Epithelial cell of proximal tubule (primary cell): ENCODE measurements around the gene AGPAT2. TPM values are rescaled to one million over a fixed set of nuclear protein-coding genes. Genes with fewer than 3 reads are reported as not detected.

Experiments used
- DNase-seq: peaks from one replicate; pipeline ENCODE4 v3.0.0-alpha.2; 2011; ENCODE audit warnings: low read depth
- H3K4me3 ChIP-seq: 2 replicates; pipeline ENCODE4 v1.5.1; 2011; ENCODE audit warnings: low read depth, mild to moderate bottlenecking, low read length
- total RNA-seq: library from RNA; depleted of rRNA; stranded (reverse); fragments of >200 nt; gene quantifications from 2 replicates; pipeline ENCODE4 v1.2.3, GENCODE V29; 2015
- TF ChIP-seq, protein P1 (sequence below): conservative IDR thresholded peaks from 2 replicates; pipeline ENCODE4 v1.5.1; 2012; ENCODE audit warnings: low read depth, mild to moderate bottlenecking, low read length

Gene AGPAT2
- total RNA-seq, 1 donor from 2014 or later: 40.5 TPM

DNA sequence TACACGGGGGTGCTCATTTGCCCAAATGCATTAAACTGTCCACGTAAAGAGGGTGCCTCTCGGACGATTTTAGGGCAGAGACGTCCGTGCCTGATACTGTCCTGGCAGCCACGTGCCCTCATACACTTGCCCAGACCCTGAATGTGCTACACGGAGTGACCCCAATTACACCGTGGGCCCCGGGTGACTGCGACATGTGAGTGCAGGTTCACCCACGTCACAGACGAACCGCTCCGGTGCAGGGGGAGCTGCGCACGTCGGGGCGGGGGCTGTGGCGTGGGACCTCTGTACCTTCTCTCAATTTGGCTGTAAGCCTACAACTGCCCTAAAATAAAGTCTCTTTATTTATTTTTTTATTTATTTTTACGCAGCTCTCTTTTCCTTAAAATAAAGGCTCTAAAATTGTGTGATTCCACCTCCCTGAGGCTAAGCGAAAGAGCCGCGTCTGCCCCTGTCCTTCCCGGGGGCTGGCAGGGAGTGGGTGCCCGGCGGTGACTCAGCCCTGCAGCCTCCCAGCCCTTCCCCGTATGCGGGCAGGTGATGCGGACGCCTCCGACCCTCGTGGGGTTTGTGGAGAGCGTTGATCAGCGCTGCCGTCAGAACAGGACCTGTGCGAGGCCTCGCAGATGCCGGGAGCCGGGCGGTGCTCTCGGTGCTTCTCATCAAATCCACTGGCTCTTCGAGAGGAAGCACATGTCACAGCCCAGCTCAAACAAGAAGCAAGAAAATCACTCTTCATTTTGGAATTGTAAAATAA lies 33.8 kb downstream of the AGPAT2 start:
- no peak for DNase-seq
- TF ChIP-seq, protein P1, sequence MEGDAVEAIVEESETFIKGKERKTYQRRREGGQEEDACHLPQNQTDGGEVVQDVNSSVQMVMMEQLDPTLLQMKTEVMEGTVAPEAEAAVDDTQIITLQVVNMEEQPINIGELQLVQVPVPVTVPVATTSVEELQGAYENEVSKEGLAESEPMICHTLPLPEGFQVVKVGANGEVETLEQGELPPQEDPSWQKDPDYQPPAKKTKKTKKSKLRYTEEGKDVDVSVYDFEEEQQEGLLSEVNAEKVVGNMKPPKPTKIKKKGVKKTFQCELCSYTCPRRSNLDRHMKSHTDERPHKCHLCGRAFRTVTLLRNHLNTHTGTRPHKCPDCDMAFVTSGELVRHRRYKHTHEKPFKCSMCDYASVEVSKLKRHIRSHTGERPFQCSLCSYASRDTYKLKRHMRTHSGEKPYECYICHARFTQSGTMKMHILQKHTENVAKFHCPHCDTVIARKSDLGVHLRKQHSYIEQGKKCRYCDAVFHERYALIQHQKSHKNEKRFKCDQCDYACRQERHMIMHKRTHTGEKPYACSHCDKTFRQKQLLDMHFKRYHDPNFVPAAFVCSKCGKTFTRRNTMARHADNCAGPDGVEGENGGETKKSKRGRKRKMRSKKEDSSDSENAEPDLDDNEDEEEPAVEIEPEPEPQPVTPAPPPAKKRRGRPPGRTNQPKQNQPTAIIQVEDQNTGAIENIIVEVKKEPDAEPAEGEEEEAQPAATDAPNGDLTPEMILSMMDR: no peak
- no peak overlapping the region for H3K4me3 ChIP-seq

DNA sequence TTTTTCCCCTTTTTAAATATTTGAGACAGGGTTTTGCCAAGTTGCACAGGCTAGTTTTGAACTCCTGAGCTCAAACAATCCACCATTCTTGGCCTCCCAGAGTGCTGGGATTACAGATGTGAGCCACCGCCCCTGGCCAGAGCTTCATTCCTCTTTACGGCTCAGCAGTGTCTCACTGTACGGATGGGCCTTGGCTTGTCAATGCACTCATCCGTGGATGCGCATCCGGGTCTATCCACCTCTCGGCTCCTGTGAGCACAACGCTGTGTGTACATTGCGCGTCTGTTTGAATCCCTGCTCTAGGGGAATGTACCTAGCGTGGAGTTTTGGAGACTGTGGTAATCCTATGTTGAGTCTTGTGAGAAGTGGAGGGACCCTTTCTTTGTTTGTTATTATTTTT lies 35.4 kb downstream of the AGPAT2 start:
- TF ChIP-seq, protein P1: no peak

DNA sequence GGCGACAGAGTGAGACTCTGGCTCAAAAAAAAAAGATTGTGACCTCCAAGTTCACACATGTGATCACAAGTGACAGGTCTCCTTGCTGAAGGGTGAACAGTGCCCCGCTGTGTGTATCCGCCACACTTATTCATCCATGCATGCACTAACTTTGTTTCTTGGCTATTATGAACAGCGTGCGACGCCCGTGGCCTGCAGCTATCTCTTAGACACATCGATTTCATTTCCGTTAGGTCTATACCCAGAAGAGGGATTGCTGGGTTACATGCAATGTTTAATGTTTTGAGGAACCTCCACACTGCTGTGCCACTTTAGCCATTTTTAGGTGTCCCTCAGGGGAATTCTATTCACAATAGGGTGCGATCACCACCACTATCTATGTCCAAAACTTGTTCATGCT lies 36.6 kb downstream of the AGPAT2 start:
- DNase-seq: no peak
- no peak overlapping the region for H3K4me3 ChIP-seq
- TF ChIP-seq, protein P1: no peak

More for the DNA sequence above, 35.4 kb downstream of the AGPAT2 start:
- no peak overlapping the region for H3K4me3 ChIP-seq
- DNase-seq: no peak

DNA sequence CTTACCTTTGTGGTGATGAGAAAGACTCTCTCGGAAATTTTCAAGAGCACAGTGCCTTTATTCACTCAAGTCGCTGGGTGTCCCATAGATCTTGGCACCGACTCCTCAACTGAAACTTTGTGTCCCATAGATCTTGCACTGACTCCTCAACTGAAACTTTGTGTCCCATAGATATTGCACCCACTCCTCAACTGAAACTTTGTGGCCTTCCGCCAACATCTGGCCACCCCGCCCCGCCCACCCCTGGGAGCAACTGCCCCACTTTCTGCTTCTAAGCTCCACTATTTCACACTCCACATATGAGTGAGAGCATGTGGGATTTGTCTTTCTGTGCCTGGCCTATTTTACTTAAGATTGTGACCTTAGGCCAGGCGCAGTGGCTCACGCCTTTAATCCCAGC lies 37.2 kb downstream of the AGPAT2 start:
- TF ChIP-seq, protein P1: no peak
- H3K4me3 ChIP-seq: no peak overlapping the region
- DNase-seq: no peak

DNA sequence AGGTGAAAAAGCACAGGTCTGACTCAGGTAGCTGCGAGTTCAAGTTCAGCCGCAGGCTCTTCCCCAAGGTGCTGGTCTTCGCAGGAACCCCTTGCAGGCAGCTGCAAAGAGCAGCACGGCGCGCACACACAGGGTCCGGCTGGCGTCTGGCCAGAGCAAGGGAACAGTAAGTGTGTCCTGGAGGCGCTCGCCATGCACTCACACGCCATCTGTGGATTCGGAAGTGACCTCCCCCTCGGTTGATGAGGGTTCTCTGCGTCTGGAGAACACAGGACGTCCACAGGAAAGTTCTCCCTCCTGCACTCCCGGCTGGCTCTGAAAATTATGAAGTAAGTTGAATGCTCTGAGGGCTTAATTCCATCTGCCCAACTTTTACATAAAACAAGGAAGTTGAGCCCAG lies 38.5 kb downstream of the AGPAT2 start:
- TF ChIP-seq, protein P1: no peak
- H3K4me3 ChIP-seq: no peak overlapping the region
- DNase-seq: no peak

DNA sequence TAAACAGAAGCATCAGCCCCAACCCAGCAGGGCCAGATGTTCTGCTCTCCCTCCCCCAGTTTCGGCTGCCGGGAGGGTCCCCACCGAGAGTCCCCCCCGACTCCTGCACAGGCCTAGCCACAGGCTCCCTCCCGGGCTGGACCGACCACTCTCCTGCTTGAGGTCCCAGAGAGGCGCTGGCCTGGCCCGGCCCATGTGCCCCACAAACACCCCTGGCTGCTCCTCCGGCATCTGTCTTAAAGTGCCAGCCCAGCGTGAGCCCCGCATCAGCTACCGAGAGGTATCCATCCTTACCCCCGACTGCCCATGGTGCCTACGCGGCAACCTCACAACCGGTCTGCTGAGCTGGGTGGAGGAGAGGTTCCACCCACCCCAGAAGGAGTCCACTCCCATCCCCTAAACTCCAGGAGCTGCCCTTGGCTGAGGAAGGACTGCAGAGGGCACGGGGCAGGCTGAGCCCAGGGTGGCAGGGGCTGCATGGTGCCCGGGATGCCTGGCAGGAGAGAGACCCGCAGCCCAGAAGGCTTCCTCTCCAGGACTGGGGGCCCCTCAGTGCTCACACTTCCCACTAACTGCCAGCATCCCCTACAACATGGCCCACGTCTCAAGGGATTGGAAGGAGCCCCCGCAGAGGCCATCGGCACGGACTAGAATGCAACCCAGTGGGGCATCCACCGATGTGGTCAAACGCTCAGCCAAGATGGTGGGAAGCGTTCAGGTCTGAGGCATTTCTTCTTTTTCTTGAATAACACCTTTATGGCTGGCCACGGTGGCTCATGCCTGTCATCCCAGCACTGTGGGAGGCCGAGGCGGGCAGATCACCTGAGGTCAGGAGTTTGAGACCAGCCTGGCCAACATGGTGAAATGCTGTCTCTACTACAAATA lies 40.2 kb downstream of the AGPAT2 start:
- DNase-seq: no peak
- no peak overlapping the region for H3K4me3 ChIP-seq
- TF ChIP-seq, protein P1: no peak
